DOHH2 (cell line): ENCODE measurements around the gene PTPRN2.
"Not testable (repeated sequence)": the region's sequence is repeated elsewhere in the genome, so short reads cannot be mapped to it uniquely, and the experiment has no call there.

Experiments
- EZH2phosphoT487 ChIP-seq: fragments of 200-600 bp; sonication (generic); IDR thresholded peaks from 2 replicates; pipeline ENCODE4 v1.6.1; 2017; ENCODE audit warnings: borderline replicate concordance, mild to moderate bottlenecking, antibody characterized with exemption, low read length, moderate library complexity, mixed read lengths
- TF ChIP-seq, protein P1 (sequence below): fragments of 200-600 bp; sonication (generic); IDR thresholded peaks from one replicate; pipeline ENCODE4 v1.5.1; 2014; ENCODE audit warnings: antibody characterized with exemption, mild to moderate bottlenecking, low read depth, low read length; ENCODE audit not compliant: poor library complexity, severe bottlenecking

DNA sequence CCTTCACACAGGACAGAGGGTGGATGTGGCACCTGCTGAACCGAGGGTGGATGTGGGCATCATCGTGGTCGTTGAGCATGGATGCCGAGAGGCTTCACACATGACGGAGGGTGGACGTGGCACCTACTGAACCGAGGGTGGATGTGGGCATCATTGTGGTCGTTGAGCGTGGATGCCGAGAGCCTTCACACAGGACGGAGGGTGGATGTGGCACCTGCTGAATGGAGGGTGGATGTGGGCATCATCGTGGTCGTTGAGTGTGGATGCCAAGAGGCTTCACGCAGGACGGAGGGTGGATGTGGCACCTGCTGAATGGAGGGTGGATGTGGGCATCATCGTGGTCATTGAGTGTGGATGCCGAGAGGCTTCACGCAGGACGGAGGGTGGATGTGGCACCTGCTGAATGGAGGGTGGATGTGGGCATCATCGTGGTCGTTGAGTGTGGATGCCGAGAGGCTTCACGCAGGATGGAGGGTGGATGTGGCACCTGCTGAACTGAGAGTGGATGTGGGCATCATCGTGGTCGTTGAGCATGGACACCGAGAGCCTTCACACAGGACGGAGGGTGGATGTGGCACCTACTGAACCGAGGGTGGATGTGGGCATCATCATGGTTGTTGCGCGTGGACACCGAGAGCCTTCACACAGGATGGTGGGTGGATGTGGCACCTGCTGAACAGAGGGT lies 994.8 kb downstream of the PTPRN2 start:
- TF ChIP-seq, protein P1, sequence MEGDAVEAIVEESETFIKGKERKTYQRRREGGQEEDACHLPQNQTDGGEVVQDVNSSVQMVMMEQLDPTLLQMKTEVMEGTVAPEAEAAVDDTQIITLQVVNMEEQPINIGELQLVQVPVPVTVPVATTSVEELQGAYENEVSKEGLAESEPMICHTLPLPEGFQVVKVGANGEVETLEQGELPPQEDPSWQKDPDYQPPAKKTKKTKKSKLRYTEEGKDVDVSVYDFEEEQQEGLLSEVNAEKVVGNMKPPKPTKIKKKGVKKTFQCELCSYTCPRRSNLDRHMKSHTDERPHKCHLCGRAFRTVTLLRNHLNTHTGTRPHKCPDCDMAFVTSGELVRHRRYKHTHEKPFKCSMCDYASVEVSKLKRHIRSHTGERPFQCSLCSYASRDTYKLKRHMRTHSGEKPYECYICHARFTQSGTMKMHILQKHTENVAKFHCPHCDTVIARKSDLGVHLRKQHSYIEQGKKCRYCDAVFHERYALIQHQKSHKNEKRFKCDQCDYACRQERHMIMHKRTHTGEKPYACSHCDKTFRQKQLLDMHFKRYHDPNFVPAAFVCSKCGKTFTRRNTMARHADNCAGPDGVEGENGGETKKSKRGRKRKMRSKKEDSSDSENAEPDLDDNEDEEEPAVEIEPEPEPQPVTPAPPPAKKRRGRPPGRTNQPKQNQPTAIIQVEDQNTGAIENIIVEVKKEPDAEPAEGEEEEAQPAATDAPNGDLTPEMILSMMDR, result not testable (repeated sequence)
- not testable (repeated sequence) for TF ChIP-seq EZH2phosphoT487
